Measurements from ENCODE around the gene PALM. TPM values are rescaled to one million over a fixed set of nuclear protein-coding genes. Genes with fewer than 3 reads are reported as not detected.

The PALM gene
- total and polyA plus RNA-seq, 10 of the 15 experiments (the other 5 are each of a cell fraction or from before 2014, with no cell fraction given), result 0.09 to 0.95 (median 0.23) TPM; not detected in 2

DNA sequence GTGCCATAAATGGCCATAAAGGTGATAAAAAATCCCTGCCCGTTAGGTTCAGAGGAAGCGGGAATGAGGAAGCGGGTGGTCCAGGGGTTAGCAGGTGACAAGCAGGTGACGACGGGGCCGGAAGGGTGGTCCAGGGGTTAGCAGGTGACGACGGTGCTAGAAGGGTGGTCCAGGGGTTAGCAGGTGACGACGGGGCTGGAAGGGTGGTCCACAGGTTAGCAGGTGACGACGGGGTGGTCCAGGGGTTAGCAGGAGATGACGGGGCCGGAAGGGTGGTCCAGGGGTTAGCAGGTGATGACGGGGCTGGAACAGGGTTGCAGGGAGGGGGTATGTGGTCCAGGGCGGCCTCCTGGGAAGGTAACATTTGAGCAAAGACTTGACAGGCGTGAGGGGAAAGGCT is 19.7 kb upstream of the PALM start:
- no peak overlapping the region for H3K4me3 ChIP-seq
- intact Hi-C loops (cut with micrococcal nuclease; ENCODE audit: unreplicated experiment) (no loop called here), in situ Hi-C loops (cut with MboI) (no loop called here)
- H3K9ac ChIP-seq (ENCODE audit: control insufficient read depth, insufficient read depth, low read length), result no peak overlapping the region
- no peaks in the 10 kb centered on the region for H3K79me2 ChIP-seq (ENCODE audit: control insufficient read depth, insufficient read depth, low read length)
- ATAC-seq, result no peak
- WGBS (ENCODE audit: insufficient coverage, insufficient replicate concordance, low lambda C conversion rate, missing lambda C conversion rate), result 51% methylated on average over 17 of the region's 17 CpGs
- no peak overlapping the region for H2AFZ ChIP-seq (ENCODE audit: control insufficient read depth, low read depth, low read length)
- ChIA-PET SMC1A (ENCODE audit: uncharacterized antibody, unreplicated experiment) (no interaction called here), CTCF (no interaction called here), RAD21 (ENCODE audit: unreplicated experiment) (no interaction called here), POLR2A (no interaction called here)
- no peaks in the 10 kb centered on the region; a peak in 1 of 4 replicates for H3K27me3 ChIP-seq (replicated peaks in 1 of 2; ENCODE audit: control insufficient read depth in 2 of 2, insufficient read depth in 2 of 2, low read length in 1 of 2)
- no peaks in the 10 kb centered on the region for H3K4me1 ChIP-seq (ENCODE audit: control insufficient read depth, insufficient read depth, low read length)
- no peak overlapping the region for H3K27ac ChIP-seq (ENCODE audit: control insufficient read depth, insufficient read depth)
- H3K4me2 ChIP-seq (ENCODE audit: control insufficient read depth, insufficient read depth), result no peak overlapping the region
- no peaks in the 10 kb centered on the region for H3K36me3 ChIP-seq (ENCODE audit: control insufficient read depth in 2 of 2, insufficient read depth in 2 of 2, low read length in 1 of 2)
- DNase-seq (ENCODE audit: low read depth, low spot score), result no peak
- H3K9me3 ChIP-seq (replicated peaks; ENCODE audit: control insufficient read depth, insufficient read depth, low read length), result no peaks in the 10 kb centered on the region
- H4K20me1 ChIP-seq (ENCODE audit: control insufficient read depth, insufficient read depth), result no peaks in the 10 kb centered on the region
- BruUV-seq (replicated peaks), result no TSS peak
- no peak for FAIRE-seq
- TF ChIP-seq SP1 (IDR thresholded peaks at IDR 0.05; ENCODE audit: low read depth, low read length), result no peak
- no peak for TF ChIP-seq JUNB (IDR thresholded peaks at IDR 0.05)
- TF ChIP-seq CREB1 (IDR thresholded peaks at IDR 0.05; ENCODE audit: low read depth), result no peak
- TF ChIP-seq RCOR1 (conservative IDR thresholded peaks at IDR 0.05; ENCODE audit: low read depth, low read length), result no peak
- no peak for TF ChIP-seq BCL11A (IDR thresholded peaks at IDR 0.05; ENCODE audit: low read depth, low read length)
- no peak for TF ChIP-seq EED (IDR thresholded peaks at IDR 0.05; ENCODE audit: low read depth)
- no peak for TF ChIP-seq FOXK2 (IDR thresholded peaks at IDR 0.05)
- TF ChIP-seq, protein P1, sequence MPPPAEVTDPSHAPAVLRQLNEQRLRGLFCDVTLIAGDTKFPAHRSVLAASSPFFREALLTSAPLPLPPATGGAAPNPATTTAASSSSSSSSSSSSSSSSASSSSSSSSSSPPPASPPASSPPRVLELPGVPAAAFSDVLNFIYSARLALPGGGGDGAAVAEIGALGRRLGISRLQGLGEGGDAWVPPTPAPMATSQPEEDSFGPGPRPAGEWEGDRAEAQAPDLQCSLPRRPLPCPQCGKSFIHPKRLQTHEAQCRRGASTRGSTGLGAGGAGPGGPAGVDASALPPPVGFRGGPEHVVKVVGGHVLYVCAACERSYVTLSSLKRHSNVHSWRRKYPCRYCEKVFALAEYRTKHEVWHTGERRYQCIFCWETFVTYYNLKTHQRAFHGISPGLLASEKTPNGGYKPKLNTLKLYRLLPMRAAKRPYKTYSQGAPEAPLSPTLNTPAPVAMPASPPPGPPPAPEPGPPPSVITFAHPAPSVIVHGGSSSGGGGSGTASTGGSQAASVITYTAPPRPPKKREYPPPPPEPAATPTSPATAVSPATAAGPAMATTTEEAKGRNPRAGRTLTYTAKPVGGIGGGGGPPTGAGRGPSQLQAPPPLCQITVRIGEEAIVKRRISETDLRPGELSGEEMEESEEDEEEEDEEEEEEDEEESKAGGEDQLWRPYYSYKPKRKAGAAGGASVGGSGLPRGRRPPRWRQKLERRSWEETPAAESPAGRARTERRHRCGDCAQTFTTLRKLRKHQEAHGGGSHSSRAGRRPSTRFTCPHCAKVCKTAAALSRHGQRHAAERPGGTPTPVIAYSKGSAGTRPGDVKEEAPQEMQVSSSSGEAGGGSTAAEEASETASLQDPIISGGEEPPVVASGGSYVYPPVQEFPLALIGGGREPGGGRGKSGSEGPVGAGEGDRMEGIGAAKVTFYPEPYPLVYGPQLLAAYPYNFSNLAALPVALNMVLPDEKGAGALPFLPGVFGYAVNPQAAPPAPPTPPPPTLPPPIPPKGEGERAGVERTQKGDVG (CRISPR knock-in tag; IDR thresholded peaks at IDR 0.05), result no peak
- TF ChIP-seq, protein P2, sequence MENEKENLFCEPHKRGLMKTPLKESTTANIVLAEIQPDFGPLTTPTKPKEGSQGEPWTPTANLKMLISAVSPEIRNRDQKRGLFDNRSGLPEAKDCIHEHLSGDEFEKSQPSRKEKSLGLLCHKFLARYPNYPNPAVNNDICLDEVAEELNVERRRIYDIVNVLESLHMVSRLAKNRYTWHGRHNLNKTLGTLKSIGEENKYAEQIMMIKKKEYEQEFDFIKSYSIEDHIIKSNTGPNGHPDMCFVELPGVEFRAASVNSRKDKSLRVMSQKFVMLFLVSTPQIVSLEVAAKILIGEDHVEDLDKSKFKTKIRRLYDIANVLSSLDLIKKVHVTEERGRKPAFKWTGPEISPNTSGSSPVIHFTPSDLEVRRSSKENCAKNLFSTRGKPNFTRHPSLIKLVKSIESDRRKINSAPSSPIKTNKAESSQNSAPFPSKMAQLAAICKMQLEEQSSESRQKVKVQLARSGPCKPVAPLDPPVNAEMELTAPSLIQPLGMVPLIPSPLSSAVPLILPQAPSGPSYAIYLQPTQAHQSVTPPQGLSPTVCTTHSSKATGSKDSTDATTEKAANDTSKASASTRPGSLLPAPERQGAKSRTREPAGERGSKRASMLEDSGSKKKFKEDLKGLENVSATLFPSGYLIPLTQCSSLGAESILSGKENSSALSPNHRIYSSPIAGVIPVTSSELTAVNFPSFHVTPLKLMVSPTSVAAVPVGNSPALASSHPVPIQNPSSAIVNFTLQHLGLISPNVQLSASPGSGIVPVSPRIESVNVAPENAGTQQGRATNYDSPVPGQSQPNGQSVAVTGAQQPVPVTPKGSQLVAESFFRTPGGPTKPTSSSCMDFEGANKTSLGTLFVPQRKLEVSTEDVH (IDR thresholded peaks at IDR 0.05; ENCODE audit: low read depth, partially characterized antibody), result no peak
- TF ChIP-seq CHD4 (IDR thresholded peaks at IDR 0.05), result no peak
- no peak for TF ChIP-seq PML (IDR thresholded peaks at IDR 0.05; ENCODE audit: low read length)
- no peak for TF ChIP-seq SMAD5 (IDR thresholded peaks at IDR 0.05; ENCODE audit: low read depth)
- no peak for TF ChIP-seq FOS (IDR thresholded peaks at IDR 0.05; ENCODE audit: borderline replicate concordance, extremely low read depth, insufficient read length)
- no peak for TF ChIP-seq STAT1 (conservative IDR thresholded peaks at IDR 0.05)
- no peak for TF ChIP-seq SMARCA5 (IDR thresholded peaks at IDR 0.05)
- TF ChIP-seq, protein P3, sequence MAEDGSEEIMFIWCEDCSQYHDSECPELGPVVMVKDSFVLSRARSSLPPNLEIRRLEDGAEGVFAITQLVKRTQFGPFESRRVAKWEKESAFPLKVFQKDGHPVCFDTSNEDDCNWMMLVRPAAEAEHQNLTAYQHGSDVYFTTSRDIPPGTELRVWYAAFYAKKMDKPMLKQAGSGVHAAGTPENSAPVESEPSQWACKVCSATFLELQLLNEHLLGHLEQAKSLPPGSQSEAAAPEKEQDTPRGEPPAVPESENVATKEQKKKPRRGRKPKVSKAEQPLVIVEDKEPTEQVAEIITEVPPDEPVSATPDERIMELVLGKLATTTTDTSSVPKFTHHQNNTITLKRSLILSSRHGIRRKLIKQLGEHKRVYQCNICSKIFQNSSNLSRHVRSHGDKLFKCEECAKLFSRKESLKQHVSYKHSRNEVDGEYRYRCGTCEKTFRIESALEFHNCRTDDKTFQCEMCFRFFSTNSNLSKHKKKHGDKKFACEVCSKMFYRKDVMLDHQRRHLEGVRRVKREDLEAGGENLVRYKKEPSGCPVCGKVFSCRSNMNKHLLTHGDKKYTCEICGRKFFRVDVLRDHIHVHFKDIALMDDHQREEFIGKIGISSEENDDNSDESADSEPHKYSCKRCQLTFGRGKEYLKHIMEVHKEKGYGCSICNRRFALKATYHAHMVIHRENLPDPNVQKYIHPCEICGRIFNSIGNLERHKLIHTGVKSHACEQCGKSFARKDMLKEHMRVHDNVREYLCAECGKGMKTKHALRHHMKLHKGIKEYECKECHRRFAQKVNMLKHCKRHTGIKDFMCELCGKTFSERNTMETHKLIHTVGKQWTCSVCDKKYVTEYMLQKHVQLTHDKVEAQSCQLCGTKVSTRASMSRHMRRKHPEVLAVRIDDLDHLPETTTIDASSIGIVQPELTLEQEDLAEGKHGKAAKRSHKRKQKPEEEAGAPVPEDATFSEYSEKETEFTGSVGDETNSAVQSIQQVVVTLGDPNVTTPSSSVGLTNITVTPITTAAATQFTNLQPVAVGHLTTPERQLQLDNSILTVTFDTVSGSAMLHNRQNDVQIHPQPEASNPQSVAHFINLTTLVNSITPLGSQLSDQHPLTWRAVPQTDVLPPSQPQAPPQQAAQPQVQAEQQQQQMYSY (CRISPR knock-in tag; IDR thresholded peaks at IDR 0.05), result no peak
- TF ChIP-seq, protein P4, sequence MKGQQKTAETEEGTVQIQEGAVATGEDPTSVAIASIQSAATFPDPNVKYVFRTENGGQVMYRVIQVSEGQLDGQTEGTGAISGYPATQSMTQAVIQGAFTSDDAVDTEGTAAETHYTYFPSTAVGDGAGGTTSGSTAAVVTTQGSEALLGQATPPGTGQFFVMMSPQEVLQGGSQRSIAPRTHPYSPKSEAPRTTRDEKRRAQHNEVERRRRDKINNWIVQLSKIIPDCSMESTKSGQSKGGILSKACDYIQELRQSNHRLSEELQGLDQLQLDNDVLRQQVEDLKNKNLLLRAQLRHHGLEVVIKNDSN (IDR thresholded peaks at IDR 0.05; ENCODE audit: borderline replicate concordance, extremely low read length, insufficient read depth, low read depth, low read length), result no peak
